Mammary epithelial cell (primary cell): ENCODE measurements around the gene KCNJ18.
"Not testable (repeated sequence)": the region's sequence is repeated elsewhere in the genome, so short reads cannot be mapped to it uniquely, and the experiment has no call there.

Experiments
- CTCF ChIP-seq, 2 donors: IDR thresholded peaks in 1 of 2; conservative IDR thresholded peaks in 1 of 2; 2 replicates each; pipeline ENCODE4 v1.5.1; 2011 to 2012; ENCODE audit warnings: inconsistent platforms in 2 of 2, low read length in 2 of 2, mild to moderate bottlenecking in 2 of 2, control low read depth in 1 of 2, low read depth in 1 of 2; ENCODE audit not compliant: insufficient read depth in 1 of 2; ENCODE audit errors: extremely low read depth in 1 of 2
- EZH2 ChIP-seq: IDR thresholded peaks from 2 replicates; pipeline ENCODE4 v1.6.1; 2012; ENCODE audit warnings: low read length, inconsistent platforms, borderline replicate concordance

DNA sequence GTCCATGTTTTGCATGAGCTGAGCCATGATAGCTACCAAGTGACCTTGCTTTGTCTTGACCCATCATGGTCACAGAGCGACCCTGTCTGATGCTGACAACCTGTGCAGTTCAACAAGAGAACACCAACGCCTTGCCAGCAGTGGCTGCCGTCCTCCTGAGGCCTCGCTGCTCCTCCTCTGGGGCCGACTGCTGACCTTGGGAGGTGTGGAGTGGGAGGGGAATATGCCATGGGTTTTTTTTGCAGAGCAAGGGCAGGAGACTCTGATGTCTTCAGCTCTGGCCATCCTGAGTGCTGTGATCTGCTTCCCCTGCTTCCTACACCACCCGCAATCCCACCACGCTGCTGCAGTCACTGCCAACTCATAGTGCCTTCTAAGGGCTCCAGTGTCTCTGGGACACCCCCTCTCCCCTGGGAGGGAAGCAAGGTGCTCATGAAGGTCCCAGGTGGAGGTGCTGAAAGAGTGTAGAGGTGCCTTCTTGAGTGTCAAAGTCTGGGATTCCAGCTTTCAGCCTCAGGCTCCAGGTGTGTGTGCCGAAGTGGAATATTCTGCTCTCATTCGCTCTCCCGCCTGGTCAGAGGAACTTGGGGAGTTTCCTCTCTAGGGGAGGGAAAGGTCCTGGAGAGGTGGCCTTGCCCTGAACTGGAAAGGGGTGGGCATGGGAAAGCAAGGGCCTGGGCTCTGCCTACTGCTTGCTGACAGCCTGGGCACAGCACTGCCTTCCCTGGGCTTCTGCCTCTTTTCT lies 22.5 kb upstream of the KCNJ18 start:
- TF ChIP-seq EZH2; CTCF (conservative IDR thresholded peaks at IDR 0.05 in 1 of 2, IDR thresholded peaks at IDR 0.05 in 1 of 2; ENCODE audit: extremely low read depth in 1 of 2, insufficient read depth in 1 of 2, low read depth in 1 of 2, low read length in 2 of 2): not testable (repeated sequence)
